HG02981 (cell line): ENCODE measurements around the gene TNFSF4.
"Not testable (repeated sequence)": the region's sequence is repeated elsewhere in the genome, so short reads cannot be mapped to it uniquely, and the experiment has no call there.

Experiments used
- ATAC-seq: cut with Tn5 transposase; IDR thresholded peaks from one replicate; pipeline ENCODE4 v1.9.1; 2021; ENCODE audit warnings: mild to moderate bottlenecking, moderate library complexity; ENCODE audit not compliant: unreplicated experiment

Gene TNFSF4

DNA sequence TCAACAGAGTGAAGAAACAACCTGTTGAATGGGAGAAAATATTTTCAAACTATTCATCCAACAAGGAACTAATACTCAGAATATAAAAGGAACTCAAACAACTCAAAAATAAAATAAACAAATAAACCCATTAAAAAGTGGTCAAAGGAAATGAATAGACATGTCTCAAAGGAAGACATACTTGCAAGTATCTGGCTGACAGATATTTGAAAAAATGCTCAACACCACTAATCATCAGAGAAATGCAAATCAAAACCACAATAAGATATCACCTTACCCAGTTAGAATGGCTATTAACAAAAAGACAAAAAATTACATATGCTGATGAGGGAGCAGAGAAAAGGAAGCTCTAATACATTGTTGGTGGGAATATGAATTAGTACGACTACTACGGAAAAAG is 38.2 kb downstream of the TNFSF4 start:
- no peak for ATAC-seq

DNA sequence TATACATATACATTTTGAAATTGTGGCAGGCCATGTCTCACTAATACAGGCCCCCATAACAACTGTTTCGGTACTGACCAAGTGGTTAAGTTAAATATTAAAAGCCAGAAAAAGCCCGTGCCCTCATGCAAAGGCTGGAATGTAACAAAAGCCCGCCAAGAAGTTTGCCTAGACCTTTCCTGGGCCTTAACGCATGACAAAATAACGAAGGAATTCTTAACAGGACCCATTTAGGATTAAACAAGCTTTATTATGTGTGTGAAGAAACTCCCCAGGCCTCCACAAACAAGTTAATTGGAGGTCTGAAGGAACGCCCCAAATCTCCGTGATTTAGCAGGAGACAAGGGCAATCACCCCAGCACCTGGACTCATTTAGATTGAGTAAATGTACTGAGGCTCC is 42.4 kb downstream of the TNFSF4 start:
- ATAC-seq, result no peak

DNA sequence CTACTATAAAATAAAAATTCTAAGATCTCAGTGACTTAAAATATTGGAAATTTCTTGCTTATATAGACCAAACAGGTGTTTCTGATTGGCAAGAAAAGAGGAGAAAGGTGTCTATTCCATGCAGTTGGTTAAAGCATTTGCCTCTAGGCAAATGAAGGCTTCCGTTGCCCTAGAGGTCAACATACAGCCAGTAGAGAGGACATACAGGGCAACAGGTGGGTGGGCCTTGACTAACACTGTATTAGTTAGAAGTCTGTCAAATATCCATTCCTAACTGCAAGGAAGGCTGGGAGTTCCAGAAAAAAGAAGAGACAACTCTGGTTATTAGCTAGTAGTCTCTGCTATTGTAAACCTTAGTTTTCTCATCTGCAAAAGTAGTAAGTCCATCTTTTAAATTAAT is 43.0 kb downstream of the TNFSF4 start:
- no peak for ATAC-seq

DNA sequence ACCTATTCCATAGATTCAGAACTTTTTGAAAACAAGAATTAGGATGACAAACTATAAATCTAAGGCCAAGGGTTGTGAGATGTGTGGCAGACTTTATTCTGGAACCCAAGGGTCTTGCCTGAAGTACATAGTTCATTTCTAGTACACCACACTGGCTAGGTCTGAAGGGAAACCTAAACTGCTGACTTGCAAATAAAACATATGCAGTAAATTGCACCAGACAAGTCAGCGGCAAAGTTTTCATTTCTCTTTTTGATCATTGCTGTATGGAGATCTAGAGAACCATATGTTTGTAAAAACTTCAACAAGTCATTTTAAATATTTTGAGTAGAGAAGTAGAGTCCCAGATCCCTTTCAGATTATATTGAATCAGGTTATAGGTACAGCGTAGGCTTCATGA is 43.9 kb downstream of the TNFSF4 start:
- ATAC-seq, result no peak

DNA sequence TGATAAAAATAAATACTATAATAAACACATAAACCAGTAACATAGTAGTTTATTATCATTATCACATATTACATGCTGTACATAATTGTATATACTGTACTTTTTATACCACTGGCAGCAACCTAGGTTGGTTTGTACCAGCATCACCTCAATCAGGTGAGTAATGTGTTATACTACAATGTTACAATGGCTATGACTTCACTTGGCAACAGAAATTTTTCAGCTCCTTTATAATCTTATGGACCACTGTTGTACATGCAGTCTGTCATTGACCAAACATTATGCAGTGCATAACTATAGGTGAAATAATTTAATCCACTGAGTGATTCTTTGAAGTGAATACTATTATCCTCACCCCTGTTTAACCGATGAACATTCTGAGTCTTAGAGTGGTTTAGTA is 44.5 kb downstream of the TNFSF4 start:
- no peak for ATAC-seq

DNA sequence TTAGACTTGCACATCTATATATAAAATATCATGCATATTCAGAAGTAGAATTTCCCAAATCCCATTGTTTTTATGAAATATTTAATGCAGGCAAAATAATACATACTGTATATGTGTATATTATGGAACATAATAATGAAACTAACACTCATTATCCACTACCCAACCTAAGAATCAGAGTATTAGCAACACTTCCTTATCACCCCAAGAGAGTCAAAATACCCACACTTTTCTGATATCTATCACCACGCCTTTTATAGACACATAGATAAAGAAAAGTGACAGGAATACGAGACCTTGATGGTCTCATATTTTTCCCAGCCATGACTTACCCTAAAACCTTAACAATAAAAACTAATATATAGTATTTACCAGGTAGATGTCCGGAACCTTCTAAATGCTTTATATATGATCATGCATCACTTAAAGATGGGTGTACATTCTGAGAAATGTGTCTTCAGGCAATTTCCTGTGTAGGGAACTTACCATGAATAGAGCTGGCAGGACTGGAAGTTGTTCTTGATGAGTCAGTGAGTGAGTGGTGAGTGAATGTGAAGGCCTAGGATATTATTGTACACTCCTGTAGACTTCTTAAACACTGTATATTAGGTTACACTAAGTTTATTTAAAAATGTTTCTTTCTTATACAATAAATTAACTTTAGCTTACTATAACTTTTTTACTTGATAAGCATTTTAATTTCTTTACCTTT is 45.5 kb downstream of the TNFSF4 start:
- no peak for ATAC-seq

DNA sequence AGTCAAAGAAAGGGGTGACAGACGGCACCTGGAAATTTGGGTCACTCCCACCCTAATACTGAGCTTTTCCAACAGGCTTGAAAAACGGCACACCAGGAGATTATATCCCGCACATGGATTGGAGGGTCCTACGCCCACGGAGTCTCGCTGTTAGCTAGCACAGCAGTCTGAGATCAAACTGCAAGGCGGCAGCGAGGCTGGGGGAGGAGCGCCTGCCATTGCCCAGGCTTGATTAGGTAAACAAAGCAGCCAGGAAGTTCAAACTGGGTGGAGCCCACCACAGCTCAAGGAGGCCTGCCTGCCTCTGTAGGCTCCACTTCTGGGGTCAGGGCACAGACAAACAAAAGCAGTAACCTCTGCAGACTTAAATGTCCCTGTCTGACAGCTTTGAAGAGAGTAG is 53.2 kb downstream of the TNFSF4 start:
- ATAC-seq, result not testable (repeated sequence)

DNA sequence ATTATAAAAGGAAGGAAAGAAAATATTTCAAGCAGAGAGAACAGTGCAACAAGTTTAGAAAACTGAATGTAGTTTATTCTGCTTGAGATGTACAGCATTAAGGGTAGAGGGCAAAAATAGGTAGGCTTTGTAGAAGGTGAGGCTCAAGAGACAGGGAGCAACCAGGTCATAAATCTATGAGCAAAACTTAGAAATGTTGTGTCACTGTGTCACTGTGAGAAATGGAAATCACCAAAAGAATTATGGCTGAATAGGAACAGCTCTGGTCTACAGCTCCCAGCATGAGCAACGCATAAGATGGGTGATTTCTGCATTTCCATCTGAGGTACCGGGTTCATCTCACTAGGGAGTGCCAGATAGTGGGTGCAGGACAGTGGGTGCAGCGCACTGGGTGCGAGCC is 53.6 kb downstream of the TNFSF4 start:
- ATAC-seq, result no peak

DNA sequence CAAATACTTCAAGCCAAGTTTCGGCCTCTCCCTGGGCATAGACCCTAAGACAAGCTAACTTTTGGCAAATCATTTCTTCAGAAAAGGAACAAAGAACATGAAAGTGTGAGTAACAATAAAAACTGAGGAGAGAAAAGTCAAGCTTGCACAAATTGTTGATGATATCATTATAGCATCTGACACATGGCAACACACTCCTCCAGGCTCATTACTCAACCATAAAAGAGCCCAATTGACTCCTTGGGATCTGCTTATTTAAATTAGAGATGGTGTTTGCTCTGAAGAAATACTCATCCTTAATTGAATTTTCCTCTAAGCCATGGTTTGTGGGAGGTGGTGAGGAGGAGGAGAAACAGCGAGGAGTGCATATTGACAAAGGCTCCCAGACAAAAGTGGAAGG is 54.5 kb downstream of the TNFSF4 start:
- no peak for ATAC-seq

DNA sequence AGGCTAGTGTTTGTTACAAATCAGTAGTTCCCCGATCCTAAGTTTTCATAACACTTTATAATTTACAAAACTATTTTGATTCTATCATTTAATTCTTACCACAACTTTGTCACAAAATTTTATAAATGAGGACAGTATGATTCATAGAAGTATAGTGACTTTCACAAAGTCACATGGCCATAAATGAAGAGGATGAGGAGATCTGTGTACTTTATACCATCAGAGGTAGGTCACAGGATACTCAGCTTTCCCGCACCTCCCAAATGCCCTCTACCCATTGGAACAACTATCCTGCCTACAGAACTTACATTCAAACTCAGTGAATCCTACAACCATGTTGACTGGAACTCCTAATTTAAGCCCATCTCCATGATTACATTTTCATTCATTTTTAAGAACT is 56.3 kb downstream of the TNFSF4 start:
- ATAC-seq, result no peak

DNA sequence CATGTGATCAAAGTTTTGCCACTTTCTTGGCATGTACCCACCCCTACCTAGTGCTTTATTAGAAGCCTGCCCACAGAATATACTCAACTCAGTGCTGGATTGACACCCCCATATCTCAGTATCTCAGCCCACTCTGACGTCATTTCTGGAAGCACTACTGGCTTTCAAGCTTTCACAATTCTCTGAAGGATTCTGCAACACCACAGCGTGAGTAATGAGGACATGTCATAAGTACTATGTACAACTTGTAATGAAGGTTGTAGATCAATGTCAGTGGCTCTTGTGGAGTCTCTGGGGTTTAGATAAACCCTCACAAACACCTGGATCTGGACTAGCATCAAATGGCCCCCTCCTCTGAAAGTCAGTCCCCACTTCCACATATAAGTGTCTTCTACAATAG is 57.2 kb downstream of the TNFSF4 start:
- ATAC-seq, result no peak

DNA sequence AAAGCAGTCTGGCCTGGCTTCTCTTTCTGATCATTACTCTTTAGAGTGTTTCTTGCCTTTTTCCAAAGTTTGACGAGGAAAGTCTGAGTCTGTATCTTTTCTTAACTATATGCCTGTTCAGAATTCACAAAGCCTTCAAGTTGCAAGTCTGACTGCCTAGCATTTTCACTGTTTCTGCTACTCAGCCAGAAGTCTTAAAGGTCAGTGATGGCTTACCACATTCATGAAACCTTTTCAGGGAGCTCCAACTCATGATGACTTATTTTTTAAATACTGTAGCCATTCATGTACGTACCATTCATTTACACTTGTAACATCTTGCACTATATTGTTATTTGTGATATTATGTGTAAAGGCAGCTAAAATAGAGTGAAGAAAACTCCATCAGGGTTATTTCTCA is 58.2 kb downstream of the TNFSF4 start:
- no peak for ATAC-seq

DNA sequence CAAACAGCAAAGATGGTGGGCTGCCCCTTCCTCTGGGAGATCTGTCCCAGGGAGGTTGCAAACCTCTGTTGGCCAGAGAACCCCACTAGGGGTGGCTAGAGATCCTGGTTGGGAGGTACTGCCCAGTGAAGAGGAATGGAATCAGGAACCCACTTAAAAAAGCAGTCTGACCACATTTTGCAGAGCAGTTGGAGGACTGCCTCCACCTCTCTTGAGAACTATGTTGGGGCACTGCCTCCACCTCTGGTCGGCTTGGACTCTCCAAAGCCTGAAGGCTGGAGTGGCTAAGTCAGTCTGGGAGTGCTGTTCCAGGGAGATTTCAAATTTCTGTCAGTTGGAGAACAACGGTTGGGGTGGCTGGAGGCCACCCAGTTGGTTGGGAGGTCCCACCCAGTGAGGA is 58.6 kb downstream of the TNFSF4 start:
- no peak for ATAC-seq

DNA sequence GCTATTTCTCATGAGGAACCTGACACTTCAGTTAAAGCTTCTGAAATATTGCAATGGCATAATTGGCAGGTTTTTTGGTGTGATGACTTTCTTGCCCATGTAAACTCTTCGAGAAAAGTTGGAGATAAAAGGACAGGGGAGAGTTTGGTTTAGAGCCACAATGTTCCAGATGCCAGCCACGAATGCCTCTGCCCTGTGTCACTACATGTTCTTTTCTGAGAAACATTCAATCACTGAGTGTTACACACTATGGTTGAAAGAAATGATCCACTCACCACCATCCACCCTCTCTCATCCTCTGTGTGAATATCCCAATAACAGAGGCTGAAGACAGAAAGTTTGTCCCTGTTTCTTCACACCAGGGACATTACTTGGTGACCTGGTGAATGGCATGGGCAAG is 66.4 kb downstream of the TNFSF4 start:
- no peak for ATAC-seq

DNA sequence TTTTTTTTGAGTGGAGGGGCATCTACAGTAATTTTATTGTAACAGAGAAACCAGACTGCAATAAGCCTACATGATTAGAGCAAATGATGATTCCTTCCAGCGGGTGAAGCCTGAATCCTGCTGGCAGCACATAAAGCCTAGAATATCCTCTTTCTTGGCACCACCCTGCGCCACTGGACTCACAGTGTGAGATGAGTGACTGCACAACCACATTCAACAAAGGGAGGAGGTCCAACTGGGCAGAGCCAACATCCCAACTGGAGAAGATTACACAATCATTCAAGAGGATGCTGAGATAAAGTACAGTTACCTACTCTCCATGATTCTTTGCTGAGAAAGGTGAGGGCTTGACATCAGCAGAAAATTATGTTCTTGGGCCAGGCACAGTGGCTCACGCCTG is 67.4 kb downstream of the TNFSF4 start:
- ATAC-seq, result no peak

DNA sequence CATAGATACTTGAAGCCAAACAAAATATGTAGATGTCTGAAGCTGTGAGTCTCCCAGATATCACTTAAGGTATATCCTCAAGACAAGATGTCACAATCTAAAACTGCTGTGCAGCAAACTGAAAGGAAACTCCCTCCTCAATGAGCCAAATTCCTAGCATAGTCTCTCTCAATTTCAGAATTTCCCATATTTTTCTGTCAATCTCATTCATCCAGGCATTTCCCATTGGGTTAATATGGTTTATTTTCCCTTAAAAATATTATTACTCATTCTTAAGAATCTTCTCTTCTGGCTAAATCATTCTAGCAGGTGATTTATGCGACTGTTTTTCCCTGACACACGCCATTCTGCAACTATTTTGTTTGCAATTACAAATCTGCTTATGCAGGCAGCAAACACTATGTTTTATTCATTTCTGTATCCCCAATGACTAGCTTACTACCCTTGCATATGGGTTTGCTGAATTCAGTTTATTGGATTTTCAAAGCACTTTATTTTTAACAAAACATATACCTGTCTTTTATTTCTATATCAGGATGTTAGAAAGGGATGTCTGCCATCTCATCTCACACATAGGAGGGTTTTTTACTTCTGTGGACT is 69.9 kb downstream of the TNFSF4 start:
- ATAC-seq, result no peak

DNA sequence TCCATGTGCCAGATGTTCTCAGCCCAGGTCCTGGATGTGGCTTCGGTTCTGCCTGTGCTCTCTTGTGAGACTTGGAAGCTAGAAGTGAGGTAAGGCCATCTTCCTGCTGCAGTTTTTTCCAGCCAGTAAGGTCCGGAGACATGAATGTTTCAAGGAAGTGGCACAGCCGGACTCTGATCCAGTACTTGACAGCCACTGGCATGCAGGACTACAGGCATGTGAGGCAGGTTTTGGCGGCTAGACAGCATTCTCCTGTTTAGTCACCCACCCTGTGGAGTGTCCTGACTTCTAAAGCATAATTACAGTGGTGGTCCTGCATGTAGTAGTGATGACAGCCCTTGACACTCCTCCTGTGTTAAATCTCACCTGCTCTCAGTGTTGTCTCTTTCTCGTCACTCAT is 72.3 kb downstream of the TNFSF4 start:
- no peak for ATAC-seq

DNA sequence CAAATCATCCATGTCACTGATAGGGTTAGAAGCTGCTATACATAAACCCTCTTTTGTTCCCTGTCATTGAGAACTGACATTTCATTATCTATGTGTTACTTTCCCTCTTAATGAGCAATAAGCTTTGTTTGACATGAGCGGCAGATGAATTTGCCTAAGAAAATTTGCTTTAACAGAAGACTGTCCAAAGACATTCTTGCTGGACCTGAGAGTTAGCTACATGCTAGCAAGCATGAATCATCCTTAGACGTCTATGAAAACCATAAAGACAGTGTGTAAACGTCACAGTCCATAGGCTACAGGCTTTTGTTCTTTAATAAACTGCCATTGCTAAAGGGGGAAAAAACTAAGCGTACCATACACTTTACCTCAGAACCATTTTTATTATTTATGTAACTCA is 73.1 kb downstream of the TNFSF4 start:
- ATAC-seq, result no peak
